WTC11 (cell line): ENCODE results near the gene RANBP17. TPM values are rescaled to one million over a fixed set of nuclear protein-coding genes. Genes with fewer than 3 reads are reported as not detected.
"Not testable (repeated sequence)": the region's sequence is repeated elsewhere in the genome, so short reads cannot be mapped to it uniquely, and the experiment has no call there.

Experiments used
- ATAC-seq: fragments of 200-7000 bp; cut with Tn5 transposase; 2 replicates; pipeline ENCODE4 v1.10.0; 2021; ENCODE audit warnings: mild to moderate bottlenecking, moderate library complexity
- CTCF ChIA-PET: fragments of 300-600 bp; sonication (Branson Sonifier 250); formaldehyde crosslinking; loops from one replicate; lab custom pipeline; 2021; ENCODE audit warnings: antibody characterized with exemption; lab: Charles Lee
- POLR2A ChIA-PET: fragments of 350-600 bp; sonication (Branson Sonifier 250); formaldehyde crosslinking; loops from one replicate; lab custom pipeline; 2021; ENCODE audit warnings: antibody characterized with exemption; lab: Charles Lee
- DNase-seq: peaks from one replicate; pipeline ENCODE4 v3.0.0; 2021; ENCODE audit warnings: low spot score
- H3K27ac Mint-ChIP-seq: 2 replicates; pipeline ENCODE4 v1.8.0; 2021; ENCODE audit warnings: mixed read lengths
- H3K27me3 Mint-ChIP-seq: 2 replicates; pipeline ENCODE4 v1.8.0; 2021; ENCODE audit warnings: low read depth, mild to moderate bottlenecking, moderate library complexity, mixed read lengths
- H3K36me3 Mint-ChIP-seq: 2 replicates; pipeline ENCODE4 v1.8.0; 2021; ENCODE audit warnings: mixed read lengths
- H3K4me1 Mint-ChIP-seq: 2 replicates; pipeline ENCODE4 v1.8.0; 2022; ENCODE audit warnings: mixed read lengths
- H3K4me3 Mint-ChIP-seq: 2 replicates; pipeline ENCODE4 v1.8.0; 2021; ENCODE audit warnings: mild to moderate bottlenecking, moderate library complexity, mixed read lengths
- H3K9me3 Mint-ChIP-seq: 2 replicates; pipeline ENCODE4 v1.8.0; 2021; ENCODE audit warnings: mixed read lengths
- CREM ChIP-seq: sonication (generic); formaldehyde crosslinking; IDR thresholded peaks from 2 replicates; pipeline ENCODE4 v1.8.1; 2022; ENCODE audit warnings: mild to moderate bottlenecking, missing genetic modification reagents, moderate library complexity
- ESRRA ChIP-seq: sonication (generic); formaldehyde crosslinking; IDR thresholded peaks from 2 replicates; pipeline ENCODE4 v1.8.1; 2022; ENCODE audit warnings: mild to moderate bottlenecking, missing genetic modification reagents, borderline replicate concordance
- NFYB ChIP-seq: sonication (generic); formaldehyde crosslinking; conservative IDR thresholded peaks from 2 replicates; pipeline ENCODE4 v1.8.0; 2022; ENCODE audit warnings: low read depth, missing genetic modification reagents
- NR2C2 ChIP-seq: sonication (generic); formaldehyde crosslinking; IDR thresholded peaks from 2 replicates; pipeline ENCODE4 v1.8.0; 2022; ENCODE audit warnings: mild to moderate bottlenecking, missing genetic modification reagents
- OVOL2 ChIP-seq: fragments of 250-450 bp; sonication (Bioruptor Pico); IDR thresholded peaks from 2 replicates; pipeline ENCODE4 v1.9.0; 2021; ENCODE audit warnings: mild to moderate bottlenecking, borderline replicate concordance
- PRRX2 ChIP-seq: fragments of 250-450 bp; sonication (Bioruptor Pico); IDR thresholded peaks from 2 replicates; pipeline ENCODE4 v1.8.0; 2021; ENCODE audit warnings: mild to moderate bottlenecking
- SMAD3 ChIP-seq: sonication (generic); formaldehyde crosslinking; IDR thresholded peaks from 2 replicates; pipeline ENCODE4 v1.8.0; 2022; ENCODE audit warnings: missing genetic modification reagents, mild to moderate bottlenecking, borderline replicate concordance
- ZBTB21 ChIP-seq: sonication (generic); formaldehyde crosslinking; IDR thresholded peaks from 2 replicates; pipeline ENCODE4 v1.8.1; 2023; ENCODE audit warnings: mild to moderate bottlenecking, missing genetic modification reagents, borderline replicate concordance
- ZNF263 ChIP-seq: sonication (generic); formaldehyde crosslinking; IDR thresholded peaks from 2 replicates; pipeline ENCODE4 v1.8.1; 2022; ENCODE audit warnings: low read depth, mild to moderate bottlenecking, moderate library complexity, missing genetic modification reagents
- total RNA-seq: library from RNA; stranded (reverse); gene quantifications from 3 replicates; pipeline ENCODE4 v1.2.3, GENCODE V29; 2021
- TF ChIP-seq, protein P1 (sequence below): sonication (generic); formaldehyde crosslinking; IDR thresholded peaks from 2 replicates; pipeline ENCODE4 v1.8.0; 2023; ENCODE audit warnings: missing genetic modification reagents, mild to moderate bottlenecking, borderline replicate concordance
- TF ChIP-seq, protein P2 (sequence below): sonication (generic); formaldehyde crosslinking; IDR thresholded peaks from 2 replicates; pipeline ENCODE4 v1.8.0; 2022; ENCODE audit warnings: mild to moderate bottlenecking, missing genetic modification reagents
- TF ChIP-seq, protein P3 (sequence below): fragments of 250-450 bp; sonication (Bioruptor Pico); IDR thresholded peaks from 2 replicates; pipeline ENCODE4 v1.9.0; 2021; ENCODE audit warnings: mild to moderate bottlenecking
- TF ChIP-seq, protein P4 (sequence below): sonication (generic); formaldehyde crosslinking; IDR thresholded peaks from 2 replicates; pipeline ENCODE4 v1.8.1; 2023; ENCODE audit warnings: mild to moderate bottlenecking, missing genetic modification reagents, moderate library complexity
- TF ChIP-seq, protein P5 (sequence below): sonication (generic); formaldehyde crosslinking; IDR thresholded peaks from 2 replicates; pipeline ENCODE4 v1.8.1; 2022; ENCODE audit warnings: missing genetic modification reagents, borderline replicate concordance
- TF ChIP-seq, protein P6 (sequence below): fragments of 250-450 bp; sonication (Bioruptor Pico); IDR thresholded peaks from 2 replicates; pipeline ENCODE4 v1.9.0; 2021; ENCODE audit warnings: mild to moderate bottlenecking, borderline replicate concordance

Gene RANBP17
- total RNA-seq, 1 experiment from 2014 or later, result 23.1 TPM

DNA sequence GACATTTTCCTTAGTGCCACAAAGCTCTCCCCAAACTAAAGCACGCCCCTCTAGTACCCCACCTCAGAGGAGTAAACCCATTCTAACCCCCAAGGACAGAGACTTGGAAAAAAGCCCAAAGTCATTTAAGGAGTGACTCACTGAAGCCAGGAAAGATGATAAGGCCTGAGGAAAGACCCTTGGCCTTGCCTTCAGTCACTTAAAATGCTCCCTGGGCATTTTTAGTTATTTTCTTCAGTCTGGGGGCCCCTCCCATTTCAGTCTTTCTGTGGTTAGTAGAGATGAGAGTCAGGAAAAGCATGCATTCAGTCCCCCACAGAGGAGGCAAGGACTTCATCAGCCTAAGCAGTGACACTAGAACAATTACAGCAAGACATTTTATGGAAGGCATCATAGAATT lies 433.5 kb downstream of the RANBP17 start:
- Mint-ChIP-seq H3K4me3 (no peak overlapping the region), H3K4me1 (peaks cover 9% of the 10 kb centered on the region), H3K36me3 (no peaks in the 10 kb centered on the region), H3K27ac (no peak overlapping the region), H3K27me3 (peaks cover 13% of the 10 kb centered on the region; the same call in 1 of the 2 replicates), H3K9me3 (no peaks in the 10 kb centered on the region)
- DNase-seq, result no peak
- no peak for ATAC-seq
- TF ChIP-seq, protein P1, sequence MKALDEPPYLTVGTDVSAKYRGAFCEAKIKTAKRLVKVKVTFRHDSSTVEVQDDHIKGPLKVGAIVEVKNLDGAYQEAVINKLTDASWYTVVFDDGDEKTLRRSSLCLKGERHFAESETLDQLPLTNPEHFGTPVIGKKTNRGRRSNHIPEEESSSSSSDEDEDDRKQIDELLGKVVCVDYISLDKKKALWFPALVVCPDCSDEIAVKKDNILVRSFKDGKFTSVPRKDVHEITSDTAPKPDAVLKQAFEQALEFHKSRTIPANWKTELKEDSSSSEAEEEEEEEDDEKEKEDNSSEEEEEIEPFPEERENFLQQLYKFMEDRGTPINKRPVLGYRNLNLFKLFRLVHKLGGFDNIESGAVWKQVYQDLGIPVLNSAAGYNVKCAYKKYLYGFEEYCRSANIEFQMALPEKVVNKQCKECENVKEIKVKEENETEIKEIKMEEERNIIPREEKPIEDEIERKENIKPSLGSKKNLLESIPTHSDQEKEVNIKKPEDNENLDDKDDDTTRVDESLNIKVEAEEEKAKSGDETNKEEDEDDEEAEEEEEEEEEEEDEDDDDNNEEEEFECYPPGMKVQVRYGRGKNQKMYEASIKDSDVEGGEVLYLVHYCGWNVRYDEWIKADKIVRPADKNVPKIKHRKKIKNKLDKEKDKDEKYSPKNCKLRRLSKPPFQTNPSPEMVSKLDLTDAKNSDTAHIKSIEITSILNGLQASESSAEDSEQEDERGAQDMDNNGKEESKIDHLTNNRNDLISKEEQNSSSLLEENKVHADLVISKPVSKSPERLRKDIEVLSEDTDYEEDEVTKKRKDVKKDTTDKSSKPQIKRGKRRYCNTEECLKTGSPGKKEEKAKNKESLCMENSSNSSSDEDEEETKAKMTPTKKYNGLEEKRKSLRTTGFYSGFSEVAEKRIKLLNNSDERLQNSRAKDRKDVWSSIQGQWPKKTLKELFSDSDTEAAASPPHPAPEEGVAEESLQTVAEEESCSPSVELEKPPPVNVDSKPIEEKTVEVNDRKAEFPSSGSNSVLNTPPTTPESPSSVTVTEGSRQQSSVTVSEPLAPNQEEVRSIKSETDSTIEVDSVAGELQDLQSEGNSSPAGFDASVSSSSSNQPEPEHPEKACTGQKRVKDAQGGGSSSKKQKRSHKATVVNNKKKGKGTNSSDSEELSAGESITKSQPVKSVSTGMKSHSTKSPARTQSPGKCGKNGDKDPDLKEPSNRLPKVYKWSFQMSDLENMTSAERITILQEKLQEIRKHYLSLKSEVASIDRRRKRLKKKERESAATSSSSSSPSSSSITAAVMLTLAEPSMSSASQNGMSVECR (CRISPR knock-in tag), result no peak
- no peak for TF ChIP-seq ZBTB21 (CRISPR knock-in tag)
- POLR2A ChIA-PET, result no interaction called here
- CTCF ChIA-PET, result interaction anchor here (0.9 to 2.6 kb wide), 2 partner anchors 14 to 47 kb away, joined by 3 to 8 read pairs; partner anchors contain the start of gene TLX3

DNA sequence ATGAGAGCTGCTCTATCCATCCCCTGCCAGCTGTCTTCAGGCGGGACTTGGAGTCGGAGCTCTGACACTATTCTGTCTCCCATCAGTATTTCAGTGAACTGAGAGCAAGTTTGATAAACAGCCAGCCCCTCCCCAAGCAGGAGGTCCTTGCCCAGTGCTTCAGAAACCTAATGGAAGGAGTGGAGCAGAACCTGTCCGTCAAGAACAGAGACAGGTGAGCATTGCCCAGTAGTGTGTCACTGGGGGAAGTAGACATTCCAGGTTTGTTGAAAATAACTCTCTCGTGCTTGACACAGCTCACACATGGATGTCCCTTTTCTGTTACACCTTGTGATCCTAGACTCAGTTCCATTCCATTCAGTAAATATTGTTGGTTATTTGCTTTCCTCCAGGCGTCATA lies 434.0 kb downstream of the RANBP17 start:
- DNase-seq (no peak), ATAC-seq (no peak)
- Mint-ChIP-seq H3K9me3 (no peaks in the 10 kb centered on the region), H3K4me3 (no peak overlapping the region), H3K27me3 (peaks cover 18% of the 10 kb centered on the region), H3K4me1 (peaks cover 9% of the 10 kb centered on the region), H3K36me3 (no peaks in the 10 kb centered on the region; the same call in 1 of the 2 replicates), H3K27ac (no peak overlapping the region)
- TF ChIP-seq NR2C2 (CRISPR knock-in tag), result no peak
- TF ChIP-seq, protein P2, sequence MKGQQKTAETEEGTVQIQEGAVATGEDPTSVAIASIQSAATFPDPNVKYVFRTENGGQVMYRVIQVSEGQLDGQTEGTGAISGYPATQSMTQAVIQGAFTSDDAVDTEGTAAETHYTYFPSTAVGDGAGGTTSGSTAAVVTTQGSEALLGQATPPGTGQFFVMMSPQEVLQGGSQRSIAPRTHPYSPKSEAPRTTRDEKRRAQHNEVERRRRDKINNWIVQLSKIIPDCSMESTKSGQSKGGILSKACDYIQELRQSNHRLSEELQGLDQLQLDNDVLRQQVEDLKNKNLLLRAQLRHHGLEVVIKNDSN, result no peak
- no peak for TF ChIP-seq PRRX2
- TF ChIP-seq, protein P3, sequence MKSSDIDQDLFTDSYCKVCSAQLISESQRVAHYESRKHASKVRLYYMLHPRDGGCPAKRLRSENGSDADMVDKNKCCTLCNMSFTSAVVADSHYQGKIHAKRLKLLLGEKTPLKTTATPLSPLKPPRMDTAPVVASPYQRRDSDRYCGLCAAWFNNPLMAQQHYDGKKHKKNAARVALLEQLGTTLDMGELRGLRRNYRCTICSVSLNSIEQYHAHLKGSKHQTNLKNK (CRISPR knock-in tag), result no peak
- TF ChIP-seq, protein P4, sequence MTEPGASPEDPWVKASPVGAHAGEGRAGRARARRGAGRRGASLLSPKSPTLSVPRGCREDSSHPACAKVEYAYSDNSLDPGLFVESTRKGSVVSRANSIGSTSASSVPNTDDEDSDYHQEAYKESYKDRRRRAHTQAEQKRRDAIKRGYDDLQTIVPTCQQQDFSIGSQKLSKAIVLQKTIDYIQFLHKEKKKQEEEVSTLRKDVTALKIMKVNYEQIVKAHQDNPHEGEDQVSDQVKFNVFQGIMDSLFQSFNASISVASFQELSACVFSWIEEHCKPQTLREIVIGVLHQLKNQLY (CRISPR knock-in tag), result no peak
- no peak for TF ChIP-seq ZNF263
- no peak for TF ChIP-seq ESRRA (CRISPR knock-in tag)
- ChIA-PET CTCF (interaction anchor here (0.9 to 2.6 kb wide), 2 partner anchors 13 to 47 kb away, joined by 3 to 8 read pairs; partner anchors contain the start of gene TLX3), POLR2A (no interaction called here)

DNA sequence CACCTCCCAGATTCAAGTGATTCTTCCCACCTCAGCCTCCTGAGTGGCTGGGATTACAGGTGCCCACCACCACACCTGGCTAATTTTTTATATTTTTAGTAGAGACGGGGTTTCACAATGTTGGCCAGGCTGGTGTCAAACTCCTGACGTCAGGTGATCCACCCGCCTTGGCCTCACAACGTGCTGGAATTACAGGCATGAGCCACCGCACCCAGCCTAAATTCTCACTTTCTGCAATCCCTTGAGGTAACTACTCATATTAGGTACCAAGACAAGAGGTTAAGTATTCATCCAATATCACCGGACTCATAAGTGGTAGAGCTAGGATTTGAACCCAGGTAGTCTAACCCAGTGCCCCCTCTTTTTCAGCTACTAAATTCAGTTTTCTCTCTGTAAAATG lies 436.1 kb downstream of the RANBP17 start:
- not testable (repeated sequence) for DNase-seq, H3K27ac Mint-ChIP-seq, ATAC-seq, H3K36me3 Mint-ChIP-seq, H3K4me1 Mint-ChIP-seq, H3K4me3 Mint-ChIP-seq, H3K9me3 Mint-ChIP-seq
- ChIA-PET CTCF (interaction anchor here (1.2 to 1.3 kb wide), 2 partner anchors 11 to 506 kb away, joined by 3 to 5 read pairs; partner anchors contain the start of gene TLX3), POLR2A (interaction anchor here (1.1 kb wide), 1 partner anchor 11 kb away, joined by 4 read pairs; the partner anchor contains the start of gene TLX3)
- H3K27me3 Mint-ChIP-seq, result peaks cover 38% of the 10 kb centered on the region

DNA sequence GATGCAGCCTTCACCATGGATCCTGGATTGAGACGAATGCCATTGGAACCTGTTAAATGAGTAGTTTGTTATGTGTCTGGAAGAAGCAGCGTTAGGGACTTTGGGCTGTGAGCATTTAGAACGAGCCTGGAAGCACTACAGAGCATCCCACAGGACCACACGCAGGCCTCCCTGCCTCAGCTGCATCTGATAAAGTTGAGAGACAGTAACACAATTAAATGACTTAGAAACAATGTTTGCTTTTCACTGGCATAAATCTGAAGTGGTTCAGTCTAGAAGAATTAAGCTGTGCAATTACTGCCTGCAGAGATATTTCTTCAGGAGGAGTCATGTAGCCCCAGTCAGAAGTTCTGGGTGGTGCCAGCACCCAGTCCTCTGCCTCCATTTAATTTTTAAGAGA lies 437.4 kb downstream of the RANBP17 start:
- ChIA-PET POLR2A (interaction anchor here (1.1 kb wide), 1 partner anchor 10 kb away, joined by 4 read pairs; the partner anchor contains the start of gene TLX3), CTCF (interaction anchor here (0.8 to 1.3 kb wide), 5 partner anchors 10 to 508 kb away, joined by 3 to 5 read pairs (median 3); partner anchors contain the start of gene TLX3)
- H3K9me3 Mint-ChIP-seq, result no peaks in the 10 kb centered on the region
- H3K27me3 Mint-ChIP-seq, result peaks cover 51% of the 10 kb centered on the region
- peaks cover 6% of the 10 kb centered on the region; the same call in 1 of the 2 replicates for H3K4me1 Mint-ChIP-seq
- no peak for ATAC-seq
- no peak overlapping the region for H3K4me3 Mint-ChIP-seq
- no peak overlapping the region for H3K27ac Mint-ChIP-seq
- no peak for DNase-seq
- no peaks in the 10 kb centered on the region; the same call in 1 of the 2 replicates for H3K36me3 Mint-ChIP-seq
- no peak for TF ChIP-seq NFYB
- no peak for TF ChIP-seq OVOL2
- TF ChIP-seq, protein P5, sequence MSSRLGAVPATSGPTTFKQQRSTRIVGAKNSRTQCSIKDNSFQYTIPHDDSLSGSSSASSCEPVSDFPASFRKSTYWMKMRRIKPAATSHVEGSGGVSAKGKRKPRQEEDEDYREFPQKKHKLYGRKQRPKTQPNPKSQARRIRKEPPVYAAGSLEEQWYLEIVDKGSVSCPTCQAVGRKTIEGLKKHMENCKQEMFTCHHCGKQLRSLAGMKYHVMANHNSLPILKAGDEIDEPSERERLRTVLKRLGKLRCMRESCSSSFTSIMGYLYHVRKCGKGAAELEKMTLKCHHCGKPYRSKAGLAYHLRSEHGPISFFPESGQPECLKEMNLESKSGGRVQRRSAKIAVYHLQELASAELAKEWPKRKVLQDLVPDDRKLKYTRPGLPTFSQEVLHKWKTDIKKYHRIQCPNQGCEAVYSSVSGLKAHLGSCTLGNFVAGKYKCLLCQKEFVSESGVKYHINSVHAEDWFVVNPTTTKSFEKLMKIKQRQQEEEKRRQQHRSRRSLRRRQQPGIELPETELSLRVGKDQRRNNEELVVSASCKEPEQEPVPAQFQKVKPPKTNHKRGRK (CRISPR knock-in tag), result no peak
- TF ChIP-seq, protein P6, sequence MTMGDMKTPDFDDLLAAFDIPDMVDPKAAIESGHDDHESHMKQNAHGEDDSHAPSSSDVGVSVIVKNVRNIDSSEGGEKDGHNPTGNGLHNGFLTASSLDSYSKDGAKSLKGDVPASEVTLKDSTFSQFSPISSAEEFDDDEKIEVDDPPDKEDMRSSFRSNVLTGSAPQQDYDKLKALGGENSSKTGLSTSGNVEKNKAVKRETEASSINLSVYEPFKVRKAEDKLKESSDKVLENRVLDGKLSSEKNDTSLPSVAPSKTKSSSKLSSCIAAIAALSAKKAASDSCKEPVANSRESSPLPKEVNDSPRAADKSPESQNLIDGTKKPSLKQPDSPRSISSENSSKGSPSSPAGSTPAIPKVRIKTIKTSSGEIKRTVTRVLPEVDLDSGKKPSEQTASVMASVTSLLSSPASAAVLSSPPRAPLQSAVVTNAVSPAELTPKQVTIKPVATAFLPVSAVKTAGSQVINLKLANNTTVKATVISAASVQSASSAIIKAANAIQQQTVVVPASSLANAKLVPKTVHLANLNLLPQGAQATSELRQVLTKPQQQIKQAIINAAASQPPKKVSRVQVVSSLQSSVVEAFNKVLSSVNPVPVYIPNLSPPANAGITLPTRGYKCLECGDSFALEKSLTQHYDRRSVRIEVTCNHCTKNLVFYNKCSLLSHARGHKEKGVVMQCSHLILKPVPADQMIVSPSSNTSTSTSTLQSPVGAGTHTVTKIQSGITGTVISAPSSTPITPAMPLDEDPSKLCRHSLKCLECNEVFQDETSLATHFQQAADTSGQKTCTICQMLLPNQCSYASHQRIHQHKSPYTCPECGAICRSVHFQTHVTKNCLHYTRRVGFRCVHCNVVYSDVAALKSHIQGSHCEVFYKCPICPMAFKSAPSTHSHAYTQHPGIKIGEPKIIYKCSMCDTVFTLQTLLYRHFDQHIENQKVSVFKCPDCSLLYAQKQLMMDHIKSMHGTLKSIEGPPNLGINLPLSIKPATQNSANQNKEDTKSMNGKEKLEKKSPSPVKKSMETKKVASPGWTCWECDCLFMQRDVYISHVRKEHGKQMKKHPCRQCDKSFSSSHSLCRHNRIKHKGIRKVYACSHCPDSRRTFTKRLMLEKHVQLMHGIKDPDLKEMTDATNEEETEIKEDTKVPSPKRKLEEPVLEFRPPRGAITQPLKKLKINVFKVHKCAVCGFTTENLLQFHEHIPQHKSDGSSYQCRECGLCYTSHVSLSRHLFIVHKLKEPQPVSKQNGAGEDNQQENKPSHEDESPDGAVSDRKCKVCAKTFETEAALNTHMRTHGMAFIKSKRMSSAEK (CRISPR knock-in tag), result no peak
- TF ChIP-seq CREM, result no peak
- no peak for TF ChIP-seq SMAD3
- TF ChIP-seq PRRX2, result no peak
